GM12864 (cell line): Measurements from ENCODE around the gene EMP1.

Source experiments
- DNase-seq: peaks from one replicate; pipeline ENCODE4 v3.0.0-alpha.2; 2011; ENCODE audit warnings: low read depth
- H3K4me3 ChIP-seq: 2 replicates; pipeline ENCODE4 v1.5.1; 2011; ENCODE audit warnings: mild to moderate bottlenecking, low read depth, low read length, control low read depth
- TF ChIP-seq, protein P1 (sequence below): IDR thresholded peaks from 2 replicates; pipeline ENCODE4 v1.5.1; 2011; ENCODE audit warnings: low read depth, mild to moderate bottlenecking, moderate library complexity, low read length, control low read depth, inconsistent platforms; ENCODE audit errors: missing control alignments

The EMP1 gene

DNA sequence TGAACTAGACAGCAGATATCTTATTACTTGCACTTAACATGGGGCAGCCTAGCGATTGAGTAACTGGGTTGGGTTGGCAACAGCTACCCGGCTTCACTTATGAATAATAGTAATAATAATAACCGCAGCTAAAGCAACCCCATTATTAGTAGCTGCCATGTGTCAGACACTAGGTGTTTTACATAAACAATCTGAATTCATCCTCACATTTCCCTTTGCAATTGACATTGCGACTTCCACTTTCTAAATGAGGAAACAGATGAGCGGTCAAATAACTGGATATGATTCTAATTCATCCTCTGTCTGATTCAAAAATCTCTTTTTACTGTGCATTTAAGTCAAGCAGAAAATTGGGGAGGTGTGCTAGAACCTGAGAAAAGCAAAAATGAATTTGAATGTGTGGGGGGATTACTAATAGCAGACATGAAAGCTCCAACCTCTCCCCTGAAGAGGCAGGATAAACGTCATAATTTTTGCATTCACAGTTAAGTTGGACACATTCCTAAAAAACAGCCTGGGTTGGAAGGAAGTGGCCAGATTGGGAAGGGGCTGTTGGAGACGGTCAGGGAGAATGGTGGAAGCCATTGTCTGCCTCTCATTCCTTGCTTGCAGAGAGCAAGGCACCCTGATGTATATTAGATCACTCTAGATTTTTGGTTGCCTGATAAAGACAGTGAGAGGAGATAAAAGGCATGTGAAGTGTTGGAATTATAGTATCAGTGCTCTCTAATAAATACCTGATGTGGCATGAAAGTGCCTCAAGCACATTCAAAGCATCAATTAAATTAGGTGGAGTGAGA lies 13.1 kb downstream of the EMP1 start:
- TF ChIP-seq, protein P1, sequence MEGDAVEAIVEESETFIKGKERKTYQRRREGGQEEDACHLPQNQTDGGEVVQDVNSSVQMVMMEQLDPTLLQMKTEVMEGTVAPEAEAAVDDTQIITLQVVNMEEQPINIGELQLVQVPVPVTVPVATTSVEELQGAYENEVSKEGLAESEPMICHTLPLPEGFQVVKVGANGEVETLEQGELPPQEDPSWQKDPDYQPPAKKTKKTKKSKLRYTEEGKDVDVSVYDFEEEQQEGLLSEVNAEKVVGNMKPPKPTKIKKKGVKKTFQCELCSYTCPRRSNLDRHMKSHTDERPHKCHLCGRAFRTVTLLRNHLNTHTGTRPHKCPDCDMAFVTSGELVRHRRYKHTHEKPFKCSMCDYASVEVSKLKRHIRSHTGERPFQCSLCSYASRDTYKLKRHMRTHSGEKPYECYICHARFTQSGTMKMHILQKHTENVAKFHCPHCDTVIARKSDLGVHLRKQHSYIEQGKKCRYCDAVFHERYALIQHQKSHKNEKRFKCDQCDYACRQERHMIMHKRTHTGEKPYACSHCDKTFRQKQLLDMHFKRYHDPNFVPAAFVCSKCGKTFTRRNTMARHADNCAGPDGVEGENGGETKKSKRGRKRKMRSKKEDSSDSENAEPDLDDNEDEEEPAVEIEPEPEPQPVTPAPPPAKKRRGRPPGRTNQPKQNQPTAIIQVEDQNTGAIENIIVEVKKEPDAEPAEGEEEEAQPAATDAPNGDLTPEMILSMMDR: no peak
- no peak overlapping the region for H3K4me3 ChIP-seq
- DNase-seq: no peak

DNA sequence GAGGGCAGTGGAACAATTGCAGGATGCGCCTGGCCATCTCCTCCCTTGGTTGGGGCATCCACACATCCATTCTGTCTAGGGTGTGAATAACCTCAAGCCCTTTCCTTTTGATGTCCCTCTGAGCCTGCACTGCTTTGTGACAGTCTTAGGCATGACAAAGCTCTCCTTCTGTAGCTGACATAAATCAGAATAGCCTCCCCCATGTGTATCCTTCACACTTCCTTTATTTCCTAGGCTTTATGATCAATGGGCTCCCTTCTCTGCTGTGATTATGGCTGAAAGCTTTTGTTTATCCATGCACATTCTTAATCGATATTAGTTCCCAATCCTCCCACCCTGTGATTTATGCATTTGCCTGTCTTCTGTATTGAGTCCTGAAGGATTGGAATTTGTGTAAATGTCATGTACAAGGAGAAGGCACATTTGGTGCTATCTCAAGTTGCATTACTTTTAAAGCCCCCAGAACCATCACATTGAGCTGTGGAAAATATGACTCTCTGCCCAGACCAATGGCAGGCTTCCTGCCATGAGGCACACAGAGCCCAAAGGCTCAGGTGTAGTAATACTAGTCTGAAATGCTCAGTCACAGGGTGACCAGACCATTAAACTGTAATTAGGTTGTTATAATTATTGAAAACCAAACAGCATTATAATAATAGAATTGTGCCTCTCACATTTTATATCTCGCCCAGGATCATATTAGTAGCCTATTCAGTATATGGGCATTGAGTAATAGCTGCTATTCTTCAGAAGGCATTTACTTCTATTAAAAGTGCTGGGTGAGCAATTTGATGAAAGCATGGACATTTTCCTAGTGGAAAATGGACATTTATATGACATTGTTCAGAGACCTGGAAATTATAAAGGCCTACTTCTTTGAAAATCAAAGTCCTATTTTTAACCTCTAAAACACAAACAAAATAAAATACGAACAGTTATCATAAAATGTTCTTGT lies 14.0 kb downstream of the EMP1 start:
- H3K4me3 ChIP-seq: no peak overlapping the region
- TF ChIP-seq, protein P1: no peak
- DNase-seq: no peak

DNA sequence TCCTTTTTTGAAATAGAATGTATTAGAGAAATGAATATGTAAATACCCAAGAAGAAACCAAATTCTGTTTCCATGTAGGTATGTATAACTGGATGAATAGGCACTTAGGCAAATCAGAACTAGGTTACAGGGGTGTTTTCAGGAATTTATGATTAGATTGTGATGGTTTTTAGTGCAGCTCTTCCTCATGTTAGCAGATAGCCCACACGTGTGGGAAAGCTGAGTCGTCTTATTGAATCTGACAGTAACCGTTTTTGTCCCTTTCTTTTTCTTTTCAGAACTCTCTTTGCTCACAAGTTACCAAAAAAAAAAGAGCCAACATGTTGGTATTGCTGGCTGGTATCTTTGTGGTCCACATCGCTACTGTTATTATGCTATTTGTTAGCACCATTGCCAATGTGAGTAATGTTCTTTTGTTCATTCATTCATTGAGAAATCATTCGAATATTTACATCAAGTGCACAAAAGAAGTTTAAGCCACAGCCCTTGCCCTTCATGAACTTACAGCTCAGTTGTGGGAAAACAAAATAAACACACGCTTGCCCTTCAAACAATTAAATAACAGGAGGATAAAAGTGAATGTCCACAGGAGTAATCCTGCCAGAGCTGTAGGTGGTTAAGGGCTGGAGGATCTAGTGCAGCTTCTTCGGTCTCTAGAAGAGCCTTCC lies 14.8 kb downstream of the EMP1 start:
- TF ChIP-seq, protein P1: no peak
- no peak overlapping the region for H3K4me3 ChIP-seq
- no peak for DNase-seq

DNA sequence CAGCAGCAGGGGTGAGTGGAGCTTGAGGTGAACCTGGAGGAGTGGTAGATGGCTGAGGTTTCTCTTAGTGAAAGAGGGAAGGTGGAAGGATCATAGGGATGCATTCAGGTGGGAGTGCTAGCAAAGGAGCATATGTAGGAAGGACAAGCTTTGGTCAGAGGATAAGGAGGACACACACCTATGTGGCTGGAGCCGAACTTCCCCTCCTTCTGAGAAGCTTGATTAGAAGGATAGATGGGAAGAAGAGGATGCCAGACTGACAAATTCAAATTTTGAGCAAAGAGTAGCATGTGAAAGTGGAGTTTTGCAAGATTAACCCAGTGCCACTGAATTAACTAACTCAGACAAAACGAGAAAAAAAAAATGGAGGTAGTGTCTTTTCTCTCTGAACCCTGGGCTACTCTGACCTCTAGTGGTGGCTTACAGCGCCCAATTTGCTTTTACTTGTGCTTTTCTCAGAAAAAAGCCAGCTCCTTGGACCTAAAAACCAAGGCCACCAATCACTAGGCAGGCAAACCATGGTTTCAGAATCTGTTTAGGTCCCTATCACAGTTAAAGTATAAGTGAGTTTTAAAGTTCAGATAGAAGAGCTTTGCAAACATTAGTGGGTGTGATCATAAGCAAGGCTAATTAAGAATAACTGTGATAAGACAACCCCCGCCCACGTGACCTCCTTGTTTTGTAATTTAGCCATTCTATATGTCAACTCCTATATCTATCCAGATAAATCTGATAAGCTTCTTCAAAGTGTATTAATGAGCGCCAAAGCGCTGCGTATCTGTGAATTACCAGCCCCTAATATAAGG lies 15.5 kb downstream of the EMP1 start:
- TF ChIP-seq, protein P1: peak; percentile 87
- H3K4me3 ChIP-seq: no peak overlapping the region
- DNase-seq: peak; percentile 29

DNA sequence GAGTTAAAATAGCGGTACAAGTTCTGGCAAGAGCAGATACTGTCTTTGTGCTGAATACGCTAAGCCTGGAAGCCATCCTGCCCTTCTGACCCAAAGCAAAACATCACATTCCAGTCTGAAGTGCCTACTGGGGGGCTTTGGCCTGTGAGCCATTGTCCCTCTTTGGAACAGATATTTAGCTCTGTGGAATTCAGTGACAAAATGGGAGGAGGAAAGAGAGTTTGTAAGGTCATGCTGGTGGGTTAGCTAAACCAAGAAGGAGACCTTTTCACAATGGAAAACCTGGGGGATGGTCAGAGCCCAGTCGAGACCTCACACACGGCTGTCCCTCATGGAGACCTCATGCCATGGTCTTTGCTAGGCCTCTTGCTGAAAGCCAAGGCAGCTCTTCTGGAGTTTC lies 18.5 kb downstream of the EMP1 start:
- no peak overlapping the region for H3K4me3 ChIP-seq
- TF ChIP-seq, protein P1: no peak
- DNase-seq: no peak

DNA sequence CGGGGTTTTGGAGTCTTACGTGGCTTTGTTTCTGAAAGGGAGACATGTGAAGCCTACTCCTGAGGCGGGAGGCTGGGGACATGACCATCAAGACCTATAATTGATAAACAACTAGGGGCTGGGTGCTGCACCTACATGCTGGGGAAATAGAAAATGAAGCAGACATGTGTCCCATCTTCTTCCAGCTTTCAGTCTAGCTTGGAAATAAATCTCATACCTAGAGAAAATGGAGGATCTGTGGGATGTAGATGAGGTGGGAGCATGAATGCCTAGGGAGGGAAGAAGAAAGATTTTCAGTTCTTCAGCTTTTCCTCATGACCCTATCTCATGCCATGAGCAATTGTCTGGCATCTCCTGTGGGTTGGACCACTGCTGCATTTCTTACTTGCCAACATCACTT lies 22.1 kb downstream of the EMP1 start:
- no peak overlapping the region for H3K4me3 ChIP-seq
- TF ChIP-seq, protein P1: no peak
- DNase-seq: no peak
